ENCODE measurements around the gene SLC45A1. TPM values are rescaled to one million over a fixed set of nuclear protein-coding genes. Genes with fewer than 3 reads are reported as not detected.

Gene SLC45A1
- total RNA-seq, 6 donors from 2014 or later, result 0.91 to 1.4 (median 1.0) TPM; not detected in 2

GRCh38 chr1:8324176-8324810 lies 6.4 kb downstream of the SLC45A1 start:
- no peak for DNase-seq
- ATAC-seq (ENCODE audit: low FRiP score in 2 of 2), result no peak
- Histone ChIP-seq H3K9me3 (no peaks in the 10 kb centered on the region), H3K4me1 (no peaks in the 10 kb centered on the region), H3K36me3 (peaks cover 0 to 3% (median 0%) of the 10 kb centered on the region in 4 donors), H3K27me3 (no peaks in the 10 kb centered on the region), H3K4me3 (no peak overlapping the region), H3K27ac (no peak overlapping the region)
- 77 to 89% methylated on average over 10 to 23 of the region's 32 CpGs for WGBS, 2 donors
- no peak for TF ChIP-seq EP300 (IDR thresholded peaks at IDR 0.05)
- TF ChIP-seq POLR2AphosphoS5 (IDR thresholded peaks at IDR 0.05), result no peak
- no peak for TF ChIP-seq POLR2A (IDR thresholded peaks at IDR 0.05)
- no peak for TF ChIP-seq CTCF (IDR thresholded peaks at IDR 0.05)

- WGBS, 2 donors, result 97 to 98% methylated on average over 6 to 21 of the region's 21 CpGs
- Histone ChIP-seq H3K27me3 (no peaks in the 10 kb centered on the region), H3K4me3 (no peak overlapping the region), H3K36me3 (peaks cover 0 to 3% (median 0%) of the 10 kb centered on the region in 4 donors), H3K4me1 (no peaks in the 10 kb centered on the region), H3K9me3 (no peaks in the 10 kb centered on the region), H3K27ac (no peak overlapping the region)
- TF ChIP-seq EP300 (IDR thresholded peaks at IDR 0.05), result no peak
- TF ChIP-seq POLR2AphosphoS5 (IDR thresholded peaks at IDR 0.05), result no peak
- TF ChIP-seq CTCF (IDR thresholded peaks at IDR 0.05), result no peak
- TF ChIP-seq POLR2A (IDR thresholded peaks at IDR 0.05), result no peak
- DNase-seq (no peak), ATAC-seq (ENCODE audit: low FRiP score in 2 of 2) (no peak)
Measured at GRCh38 chr1:8325771-8326170, 7.9 kb downstream of the SLC45A1 start.

DNA sequence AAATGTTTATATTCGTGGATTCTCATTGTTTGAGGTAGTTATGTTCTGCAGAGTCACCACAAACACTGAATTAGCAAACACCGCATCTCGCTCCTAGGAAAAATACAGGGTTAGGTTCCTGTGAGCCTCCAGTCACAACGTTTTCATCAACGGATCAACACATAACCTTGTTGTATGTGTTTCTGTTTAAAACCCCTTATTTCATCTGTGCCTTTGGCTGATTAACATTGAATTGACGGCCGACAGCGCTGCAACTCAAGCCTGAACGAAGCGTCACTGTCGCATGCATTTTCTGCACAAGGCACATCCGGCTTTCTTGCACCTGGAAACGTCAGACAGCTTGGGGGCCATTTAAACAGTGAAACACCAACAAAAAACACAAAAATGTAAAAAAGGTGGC lies 8.4 kb downstream of the SLC45A1 start:
- no peak for DNase-seq
- no peak for TF ChIP-seq CTCF (IDR thresholded peaks at IDR 0.05)
- no peak for TF ChIP-seq EP300 (IDR thresholded peaks at IDR 0.05)
- TF ChIP-seq POLR2AphosphoS5 (IDR thresholded peaks at IDR 0.05), result no peak
- no peak for TF ChIP-seq POLR2A (IDR thresholded peaks at IDR 0.05)

GRCh38 chr1:8328271-8328670 lies 10.4 kb downstream of the SLC45A1 start:
- Histone ChIP-seq H3K4me3 (no peak overlapping the region), H3K27ac (no peak overlapping the region), H3K4me1 (no peaks in the 10 kb centered on the region), H3K9me3 (no peaks in the 10 kb centered on the region), H3K36me3 (peaks cover 0 to 3% (median 0%) of the 10 kb centered on the region in 4 donors), H3K27me3 (no peaks in the 10 kb centered on the region)
- WGBS, 2 donors, result 85 to 91% methylated on average over 18 of the region's 18 CpGs
- DNase-seq (no peak), ATAC-seq (ENCODE audit: low FRiP score in 2 of 2) (no peak)
- TF ChIP-seq CTCF (IDR thresholded peaks at IDR 0.05), result no peak
- TF ChIP-seq POLR2AphosphoS5 (IDR thresholded peaks at IDR 0.05), result no peak
- TF ChIP-seq POLR2A (IDR thresholded peaks at IDR 0.05), result no peak
- no peak for TF ChIP-seq EP300 (IDR thresholded peaks at IDR 0.05)

More for the DNA sequence above, 8.4 kb downstream of the SLC45A1 start:
- ATAC-seq (ENCODE audit: low FRiP score in 2 of 2), result no peak
- Histone ChIP-seq H3K9me3 (no peaks in the 10 kb centered on the region), H3K4me3 (no peak overlapping the region), H3K4me1 (no peaks in the 10 kb centered on the region), H3K36me3 (peaks cover 0 to 3% (median 0%) of the 10 kb centered on the region in 4 donors), H3K27me3 (no peaks in the 10 kb centered on the region), H3K27ac (no peak overlapping the region)
- WGBS, 2 donors, result 92 to 93% methylated on average over 13 of the region's 13 CpGs

DNA sequence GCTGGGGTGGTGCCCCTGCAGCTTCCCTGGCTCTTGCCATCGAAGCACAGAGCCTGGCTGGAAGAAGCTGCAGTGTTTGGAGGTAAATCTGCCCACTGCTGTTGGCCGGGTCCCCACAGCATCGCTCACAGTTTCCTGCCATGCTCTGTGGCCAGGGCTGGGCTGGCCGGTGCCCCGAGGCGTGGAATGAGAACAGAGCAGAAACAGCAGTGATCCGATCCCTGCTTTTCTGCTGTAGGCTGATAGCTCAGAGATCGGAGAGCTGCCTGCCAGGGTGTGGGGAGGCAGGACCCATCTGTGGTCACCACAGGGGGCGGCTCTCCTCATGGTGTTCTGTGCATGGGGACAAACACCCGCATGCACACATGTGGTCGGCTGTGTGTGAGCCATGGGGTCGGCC lies 11.5 kb downstream of the SLC45A1 start:
- Histone ChIP-seq H3K9me3 (no peaks in the 10 kb centered on the region), H3K4me1 (no peaks in the 10 kb centered on the region), H3K27me3 (no peaks in the 10 kb centered on the region), H3K4me3 (no peak overlapping the region), H3K36me3 (peaks cover 0 to 3% (median 0%) of the 10 kb centered on the region in 4 donors), H3K27ac (no peak overlapping the region)
- WGBS, 2 donors, result 74 to 80% methylated on average over 5 to 12 of the region's 12 CpGs
- ATAC-seq (ENCODE audit: low FRiP score in 2 of 2) (peak in 1 of 2 donors; percentile 44), DNase-seq (no peak)
- no peak for TF ChIP-seq CTCF (IDR thresholded peaks at IDR 0.05)
- no peak for TF ChIP-seq POLR2A (IDR thresholded peaks at IDR 0.05)
- TF ChIP-seq POLR2AphosphoS5 (IDR thresholded peaks at IDR 0.05), result no peak
- no peak for TF ChIP-seq EP300 (IDR thresholded peaks at IDR 0.05)

Measured in upper lobe of left lung (tissue), 6 donors.